ENCODE data around the gene PBOV1.

The PBOV1 gene

DNA sequence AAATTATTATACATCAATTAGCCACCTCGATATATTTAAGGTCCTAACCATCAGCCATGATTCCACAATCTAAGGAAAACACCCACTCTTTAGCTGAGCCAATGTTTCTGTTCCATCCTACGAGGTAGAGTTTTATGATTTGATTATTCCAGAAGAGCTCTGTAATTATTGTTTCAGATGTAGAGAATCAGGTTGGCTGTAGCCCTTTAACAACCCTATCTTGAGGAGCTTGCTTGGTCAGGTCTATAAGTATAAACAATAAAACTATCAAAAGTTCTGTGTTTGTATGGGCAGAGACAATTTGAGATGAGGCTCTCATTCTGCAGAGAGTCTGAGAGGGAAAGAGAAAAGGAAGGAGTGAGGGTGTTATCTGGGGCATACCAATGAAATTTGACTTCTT lies at the start of gene PBOV1:
PBOV1 (minus strand) TSS at position 43 of the 400 bp plus-strand sequence. CDS start 96 bp downstream, outside the sequence.
- DNase-seq = no peak

DNA sequence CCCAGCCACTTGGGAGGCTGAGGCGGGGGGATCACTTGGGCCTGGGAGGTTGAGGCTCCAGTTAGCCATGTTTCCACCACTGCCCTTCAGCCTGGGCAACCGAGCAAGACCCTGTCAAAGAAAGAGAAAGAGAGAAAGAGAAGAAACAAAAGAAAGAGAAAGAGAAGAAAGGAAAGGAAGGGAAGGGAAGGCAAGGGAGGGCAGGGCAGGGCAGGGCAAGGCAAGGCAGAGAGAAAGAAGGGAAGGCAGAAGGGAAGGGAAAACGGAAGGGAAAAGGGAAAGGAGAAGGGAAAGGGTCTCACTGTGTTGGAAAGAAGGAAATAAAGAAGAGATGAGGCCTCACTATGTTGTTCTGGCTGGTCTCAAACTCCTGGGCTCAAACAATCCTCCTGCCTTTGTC lies 47.8 kb upstream of the PBOV1 start:
- no peak for DNase-seq

DNA sequence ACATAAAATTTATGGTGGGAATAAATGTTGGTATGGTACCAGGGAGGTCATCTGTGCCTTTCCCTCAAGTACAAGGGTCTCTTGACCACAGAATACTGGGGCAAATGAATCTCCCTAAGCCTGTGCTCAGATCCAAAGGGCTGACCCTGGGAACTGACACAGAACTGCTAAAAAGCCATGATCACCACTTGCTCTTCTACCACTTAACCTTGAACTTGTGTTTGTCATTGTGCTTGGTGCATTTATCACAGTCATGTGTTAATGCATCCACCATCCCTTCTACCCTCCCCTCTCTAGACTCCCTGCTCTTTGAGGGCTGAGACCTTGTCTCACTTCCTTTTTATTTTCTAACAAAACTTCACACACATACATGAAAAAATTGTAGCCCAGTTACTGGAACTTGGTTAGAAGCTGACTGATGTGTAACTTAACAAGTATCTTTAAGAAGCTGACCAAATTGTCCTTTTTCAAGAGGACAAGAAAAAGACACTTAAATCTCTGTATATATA lies 46.1 kb upstream of the PBOV1 start:
- DNase-seq = no peak

DNA sequence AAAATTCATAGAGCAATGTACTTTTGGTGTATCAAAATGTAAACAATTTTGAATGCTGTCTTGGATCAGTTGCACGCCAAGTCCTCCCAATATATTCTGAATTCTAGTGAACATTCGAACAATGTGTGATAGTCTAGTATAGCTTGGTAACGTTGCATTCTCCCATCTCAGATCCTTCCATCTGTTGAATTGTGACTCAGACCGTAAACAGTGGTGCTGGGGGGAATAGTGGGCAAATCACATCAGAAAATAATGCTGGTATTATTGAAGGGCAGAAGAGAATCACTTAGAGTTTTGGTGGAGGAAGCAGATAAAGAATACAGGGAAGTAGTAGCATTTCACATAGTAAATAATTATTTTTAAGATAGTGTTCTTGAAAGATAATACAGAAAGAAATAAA lies 45.7 kb upstream of the PBOV1 start:
- DNase-seq = no peak

DNA sequence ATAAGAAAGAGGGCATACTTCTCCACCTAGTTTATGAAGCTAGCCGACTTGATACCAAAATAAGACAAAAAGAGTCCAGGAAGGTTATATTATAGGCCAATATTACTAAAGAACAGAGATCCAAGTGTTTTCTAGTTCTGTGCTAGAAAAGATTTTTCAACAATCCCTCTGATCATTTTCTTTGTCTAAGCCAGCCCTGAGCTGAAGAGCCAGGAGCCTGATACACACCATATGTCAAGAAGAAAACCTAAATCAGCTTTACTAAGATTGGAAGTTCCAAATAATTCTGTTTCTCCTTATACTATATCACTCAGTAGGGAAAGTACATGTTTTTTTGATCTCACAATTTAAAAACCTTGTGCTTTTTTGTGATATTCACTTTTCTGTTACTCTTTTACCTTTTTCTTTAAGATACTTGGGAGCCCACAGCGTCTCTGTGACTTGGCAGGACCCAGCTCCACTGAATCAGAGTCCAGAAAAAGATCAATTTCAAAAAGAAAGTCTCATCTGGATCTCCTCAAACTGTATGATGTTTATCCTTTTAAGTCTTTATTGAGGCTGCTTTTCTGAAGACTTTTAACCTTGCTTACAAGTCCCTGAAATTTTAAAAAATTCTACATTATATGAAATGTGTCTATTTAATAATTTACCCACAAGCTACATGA lies 43.0 kb upstream of the PBOV1 start:
- DNase-seq = no peak

DNA sequence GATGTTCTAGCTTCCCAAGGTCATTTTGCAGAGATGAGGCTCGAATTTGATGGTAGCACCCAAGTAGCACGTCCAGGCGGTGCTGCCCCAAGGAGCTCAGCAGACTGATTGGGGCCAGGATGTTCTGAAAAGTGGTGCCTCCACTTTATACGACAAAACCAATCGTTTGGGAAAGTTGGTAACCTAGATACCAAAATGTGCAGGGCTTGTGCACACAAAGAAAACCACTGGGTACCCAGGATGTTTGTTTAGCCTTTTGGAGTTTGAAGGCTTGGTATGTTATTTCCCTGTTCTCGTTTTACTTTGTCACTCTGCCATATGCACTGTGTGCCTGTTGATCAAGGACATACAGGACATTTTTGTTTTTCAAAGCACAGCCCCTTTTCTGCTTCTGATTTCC lies 40.7 kb upstream of the PBOV1 start:
- DNase-seq = no peak

DNA sequence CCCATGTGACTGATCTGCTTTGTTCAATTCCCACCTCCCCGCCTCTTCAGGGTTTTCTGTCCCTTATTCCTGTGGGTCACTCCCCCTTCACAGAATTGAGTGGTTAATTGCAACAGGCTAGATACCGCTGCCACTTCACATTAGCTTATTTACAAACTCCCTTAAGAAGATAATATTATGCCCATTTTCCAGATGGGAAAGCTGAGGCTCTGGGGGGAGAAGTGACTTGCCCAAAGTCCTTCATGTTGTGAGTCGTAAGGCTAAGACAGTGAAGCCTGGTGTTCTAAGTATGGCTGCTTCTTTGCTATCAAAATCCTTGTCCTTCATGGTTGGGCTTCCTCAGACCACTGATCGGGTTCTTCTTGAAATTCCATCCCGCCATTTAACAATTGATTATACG lies 39.9 kb upstream of the PBOV1 start:
- no peak for DNase-seq

DNA sequence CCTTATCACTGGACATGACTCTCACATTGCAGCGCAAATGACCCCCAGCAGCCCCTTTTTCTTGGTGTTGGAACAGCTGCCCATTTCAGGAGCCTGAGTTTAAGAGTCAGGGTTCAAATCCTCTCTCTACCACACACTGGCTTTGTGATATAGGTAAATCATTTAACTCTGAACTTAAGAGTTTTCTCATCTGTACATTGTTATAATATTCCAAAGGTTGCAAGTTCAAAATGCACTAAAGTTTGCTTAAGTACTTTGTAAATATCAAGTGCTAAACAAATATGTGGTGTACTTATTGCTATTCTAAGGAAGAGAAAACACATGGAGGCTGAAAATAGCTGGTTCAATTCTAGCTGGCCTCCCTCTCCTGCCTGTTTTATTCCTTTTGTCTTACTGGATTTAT lies 39.3 kb upstream of the PBOV1 start:
- no peak for DNase-seq

DNA sequence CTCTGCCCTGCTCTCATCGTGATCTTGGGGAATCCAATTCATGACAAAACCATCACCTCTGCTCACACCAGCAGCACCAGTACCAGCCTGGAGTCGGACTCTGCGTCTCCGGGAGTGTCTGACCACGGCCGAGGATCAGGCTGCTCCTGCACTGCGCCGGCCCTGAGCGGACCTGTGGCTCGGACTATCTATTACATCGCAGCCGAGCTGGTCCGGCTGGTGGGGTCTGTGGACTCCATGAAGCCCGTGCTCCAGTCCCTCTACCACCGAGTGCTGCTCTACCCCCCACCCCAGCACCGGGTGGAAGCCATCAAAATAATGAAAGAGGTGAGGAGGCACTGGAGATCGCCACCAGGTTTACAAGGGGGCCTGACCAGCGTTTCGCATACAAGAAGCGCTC lies 37.2 kb upstream of the PBOV1 start:
- DNase-seq = no peak

DNA sequence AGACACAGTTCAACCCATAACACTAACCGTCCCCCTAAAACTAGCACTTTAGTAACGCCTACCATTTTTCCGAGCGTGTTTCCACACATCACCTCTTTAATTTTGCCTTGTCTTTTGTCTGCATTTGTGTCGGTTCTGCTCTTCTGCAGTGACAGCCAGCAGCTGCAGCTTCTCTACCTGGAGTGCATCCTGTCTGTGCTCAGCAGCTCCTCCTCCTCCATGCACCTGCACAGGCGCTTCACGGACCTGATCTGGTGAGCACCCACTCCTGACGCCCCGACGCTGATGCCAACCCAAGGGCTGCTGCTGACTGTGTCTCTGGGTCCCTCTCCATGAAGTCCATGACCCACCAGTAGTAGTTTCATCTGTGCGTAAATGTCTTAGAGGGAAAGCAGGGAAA lies 35.4 kb upstream of the PBOV1 start:
- DNase-seq = no peak

DNA sequence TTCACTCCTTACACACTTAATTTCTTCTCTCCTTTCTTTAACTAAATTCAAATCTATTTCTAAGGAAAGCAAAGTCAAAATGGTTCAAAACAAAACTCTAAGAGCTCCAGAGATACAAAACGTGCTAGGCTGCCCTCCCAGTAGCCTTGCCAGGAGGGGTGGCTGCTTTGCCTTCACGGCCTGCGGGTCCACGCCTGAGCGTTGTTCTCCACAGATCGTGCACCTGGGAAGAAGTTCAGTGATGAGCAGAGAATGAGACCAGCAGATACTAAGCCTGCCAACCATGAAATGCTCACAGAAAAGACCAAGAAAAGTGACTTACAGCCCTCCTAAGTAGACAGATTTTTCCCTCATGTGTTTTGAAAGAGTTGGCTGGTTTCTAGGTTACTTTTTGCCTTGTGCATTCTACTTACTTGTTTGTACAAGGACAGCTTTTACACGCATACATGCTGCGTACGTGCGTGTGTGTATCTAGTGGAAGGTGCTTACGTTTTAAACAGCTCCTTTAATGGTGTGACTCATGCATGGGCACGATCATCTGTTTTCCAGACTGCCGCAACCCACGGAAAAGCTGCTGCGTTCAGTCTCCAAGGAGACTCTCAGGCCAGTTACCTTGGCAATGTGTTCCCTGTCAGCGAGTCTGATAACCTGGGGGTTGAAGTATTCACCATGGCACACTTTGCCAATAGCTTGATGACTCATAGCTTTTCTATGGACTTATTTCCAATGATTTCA lies 32.4 kb upstream of the PBOV1 start:
- DNase-seq = no peak

DNA sequence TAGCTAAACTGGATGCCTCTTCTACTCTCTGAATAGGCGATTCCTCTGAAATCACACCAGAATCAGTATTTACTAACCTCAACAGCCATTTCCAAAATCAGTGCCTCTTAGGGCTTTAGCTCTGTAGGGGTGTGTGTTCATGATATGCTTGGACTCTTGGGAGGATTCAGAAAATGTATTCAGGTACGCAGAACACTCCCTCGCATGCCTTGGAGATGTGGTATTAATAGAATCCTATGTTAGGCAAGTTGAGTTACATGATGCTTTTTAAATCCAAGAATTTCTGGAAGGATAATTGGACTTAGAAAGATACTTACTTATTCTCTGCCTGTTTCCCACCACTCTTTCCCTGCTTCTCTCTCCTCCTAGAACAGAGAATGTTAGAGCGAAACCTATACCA lies 31.8 kb upstream of the PBOV1 start:
- no peak for DNase-seq

DNA sequence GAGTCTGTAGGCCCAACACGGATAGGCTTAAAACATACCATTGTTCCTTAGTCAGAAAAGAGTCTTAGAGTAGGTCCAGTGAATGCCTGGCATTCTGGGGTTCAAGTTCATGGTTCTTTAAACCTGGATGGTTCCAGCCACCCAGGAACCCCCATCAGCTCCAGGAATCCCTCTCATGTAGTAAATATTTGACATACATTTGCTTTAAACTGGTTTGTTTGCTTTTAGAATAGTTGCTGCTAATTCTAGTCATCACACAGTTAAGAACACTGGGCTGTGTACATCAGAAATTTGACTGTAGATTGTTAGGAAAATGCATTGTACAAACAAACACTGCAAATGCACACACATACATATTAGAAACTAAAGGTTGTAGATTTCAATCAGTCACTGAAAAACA lies 30.6 kb upstream of the PBOV1 start:
- DNase-seq = no peak

DNA sequence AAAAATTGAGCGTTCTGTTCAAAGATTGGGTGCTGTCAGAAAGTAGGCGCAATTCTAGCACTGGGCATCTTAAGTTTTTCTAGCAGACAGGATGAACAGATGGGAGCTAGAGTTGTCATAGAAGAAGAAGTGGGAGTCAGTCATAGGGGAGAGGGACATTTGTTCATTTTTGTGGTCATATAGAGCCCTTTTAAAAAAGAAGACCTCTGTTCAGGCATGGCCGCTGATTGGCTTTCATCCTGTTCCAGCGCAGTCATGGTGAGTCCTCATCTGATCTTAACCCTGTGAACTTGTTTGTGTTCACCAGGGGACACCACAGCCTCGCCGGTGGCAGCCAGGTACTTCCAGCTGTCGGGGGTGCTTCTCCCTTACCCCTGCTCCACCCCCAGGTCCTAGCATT lies 29.7 kb upstream of the PBOV1 start:
- DNase-seq = no peak

DNA sequence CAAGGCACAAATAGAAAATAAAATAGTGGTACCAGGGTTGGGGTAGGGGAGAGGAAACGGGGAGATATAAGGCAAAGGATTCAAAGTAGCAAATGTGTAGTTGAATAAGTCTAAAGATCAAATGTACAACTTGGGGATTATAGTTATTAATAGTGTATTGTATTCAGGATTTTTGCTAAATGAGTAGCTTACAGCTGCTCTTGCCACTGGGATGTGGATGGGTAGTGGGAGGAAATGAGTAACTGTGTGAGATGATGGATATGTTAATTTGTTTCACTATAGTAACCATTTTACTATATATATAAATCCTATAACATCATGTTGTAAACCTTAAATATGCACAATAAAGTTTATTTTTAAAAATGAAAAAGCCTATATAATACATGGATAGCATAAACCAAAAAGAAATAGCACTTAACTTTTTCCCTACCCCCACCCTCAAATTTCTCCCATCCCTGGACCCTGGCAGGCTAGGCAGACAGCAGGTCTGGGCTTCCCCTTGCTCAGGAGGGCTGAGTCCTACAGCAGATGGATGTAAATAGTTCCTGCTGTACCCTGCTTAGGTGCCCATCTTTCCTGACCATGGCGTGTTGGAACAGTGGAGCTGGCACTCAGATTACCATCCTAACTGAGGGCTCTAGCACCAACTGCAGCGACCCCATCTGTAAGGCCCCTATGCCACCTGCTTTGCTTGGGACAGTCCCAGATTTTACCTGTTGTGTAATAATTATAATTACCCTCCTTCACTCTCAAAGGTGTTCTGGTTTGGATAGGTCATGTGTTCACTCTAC lies 28.6 kb upstream of the PBOV1 start:
- DNase-seq = no peak

DNA sequence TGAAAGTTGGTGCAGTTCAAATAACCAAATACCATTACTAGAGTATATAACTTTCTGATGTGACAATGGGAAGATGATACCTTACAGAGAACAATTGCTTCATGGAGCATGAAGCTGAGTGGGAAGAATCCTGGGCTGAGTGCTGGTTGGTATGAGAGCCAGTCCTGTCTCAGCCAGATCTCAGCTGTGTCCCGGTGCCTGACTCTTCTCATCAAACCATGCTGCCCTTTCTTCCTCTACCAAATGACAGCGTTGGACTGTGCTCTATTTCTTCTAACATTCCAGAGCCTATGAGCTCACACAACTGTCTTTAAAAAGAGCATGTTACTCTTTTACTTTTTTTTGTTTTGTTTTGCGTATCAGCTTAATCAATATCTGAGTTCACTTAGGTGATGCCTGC lies 27.5 kb upstream of the PBOV1 start:
- DNase-seq = no peak

DNA sequence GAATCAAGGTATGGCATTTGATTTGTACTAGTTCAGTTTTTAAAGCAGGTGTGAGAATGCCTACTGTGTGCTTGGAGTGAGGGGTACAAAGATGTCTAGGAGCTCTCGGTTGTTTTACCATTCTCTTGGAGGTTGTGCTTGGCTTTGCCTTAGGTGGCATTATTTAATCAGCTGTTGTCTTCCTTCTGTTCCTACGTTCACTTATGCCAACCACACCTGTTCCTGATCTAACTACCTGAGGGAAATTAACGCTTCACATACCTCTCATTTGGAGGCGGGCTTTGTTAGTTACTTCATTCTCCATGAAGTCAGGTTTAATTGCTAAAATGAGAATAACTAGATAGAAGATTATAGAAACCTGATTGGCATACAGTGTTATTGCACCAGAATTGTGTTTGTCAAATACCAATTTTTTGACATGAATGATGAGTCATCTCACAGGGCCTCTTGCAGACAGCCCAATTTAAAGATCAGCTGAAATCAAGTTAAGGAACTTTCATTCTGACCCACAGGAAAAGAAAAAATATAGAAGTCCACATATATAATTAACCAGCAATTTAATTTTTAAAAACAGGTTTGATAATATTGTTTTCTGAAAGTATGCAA lies 24.8 kb upstream of the PBOV1 start:
- DNase-seq = no peak

DNA sequence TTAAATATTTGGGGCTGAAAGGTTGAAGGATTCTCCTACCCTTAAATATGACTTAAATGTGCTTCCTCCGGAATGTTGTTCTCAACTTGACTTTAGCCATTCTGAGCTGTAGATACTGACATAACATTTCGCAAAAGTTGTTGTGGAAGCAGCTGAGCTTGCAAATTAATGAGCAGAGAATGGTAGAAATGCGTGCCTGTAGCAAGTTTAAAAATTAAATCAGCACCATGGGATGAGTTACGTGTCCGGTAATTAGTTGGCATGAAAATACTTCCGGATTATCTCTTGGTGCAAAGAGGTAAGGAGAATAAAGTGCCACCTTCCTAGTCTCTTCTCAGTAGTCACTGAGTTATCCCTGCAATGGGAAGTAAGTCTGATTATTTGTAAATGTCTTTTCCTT lies 23.6 kb upstream of the PBOV1 start:
- DNase-seq = no peak

DNA sequence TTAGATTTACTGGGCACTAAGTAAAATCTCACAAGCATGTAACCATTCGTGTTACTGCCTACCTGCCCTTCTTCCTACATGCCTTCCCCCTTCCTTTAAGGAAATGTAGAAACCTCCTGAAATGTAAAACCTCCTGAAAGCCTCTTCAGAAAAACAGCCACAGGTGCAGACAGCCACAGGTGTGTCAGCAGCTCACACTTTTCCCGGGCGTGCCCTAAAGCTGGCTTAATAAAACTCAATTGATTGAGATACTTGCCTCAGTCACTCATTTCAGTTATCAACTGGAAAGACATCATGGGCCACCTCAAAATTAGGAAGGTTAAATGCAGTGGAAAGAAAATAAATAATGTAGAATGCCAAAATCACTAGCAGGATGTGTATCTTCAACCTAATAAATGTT lies 23.1 kb upstream of the PBOV1 start:
- DNase-seq = no peak

DNA sequence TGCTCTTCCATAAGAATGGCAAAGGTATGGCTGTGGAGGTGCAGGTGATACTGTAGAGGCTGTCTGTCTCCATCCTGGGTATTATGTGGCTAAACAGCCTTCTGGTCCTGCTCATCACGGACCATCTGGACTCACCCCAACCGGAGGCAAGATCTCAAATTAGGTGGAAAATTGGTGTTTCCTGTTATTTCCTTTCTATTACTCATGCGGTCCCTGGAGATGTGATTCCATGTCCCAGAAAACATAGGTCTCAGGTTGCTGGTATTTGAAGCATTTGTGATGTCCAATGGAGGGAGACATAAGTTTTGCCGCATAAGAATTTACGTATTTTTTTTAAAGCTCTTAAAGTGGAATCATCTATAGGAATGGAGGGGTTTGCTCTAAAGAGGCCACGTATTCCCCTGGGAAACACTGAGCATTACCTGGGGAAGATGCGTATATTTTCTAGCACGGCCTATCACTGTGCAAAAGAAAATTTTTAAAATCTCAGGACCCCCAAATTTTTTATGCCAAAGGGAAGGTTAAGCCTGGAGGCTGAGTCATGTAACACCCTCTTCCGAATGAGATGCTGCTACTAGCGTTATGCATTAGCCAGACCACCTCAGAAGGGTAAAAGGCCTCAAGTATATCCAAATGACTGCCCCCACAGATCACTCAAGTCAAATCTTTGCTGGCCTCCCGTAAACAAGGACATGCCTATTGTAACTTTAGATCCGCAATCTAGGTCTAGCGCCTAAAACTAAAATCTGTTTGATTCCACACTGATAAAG lies 22.4 kb upstream of the PBOV1 start:
- DNase-seq = no peak

DNA sequence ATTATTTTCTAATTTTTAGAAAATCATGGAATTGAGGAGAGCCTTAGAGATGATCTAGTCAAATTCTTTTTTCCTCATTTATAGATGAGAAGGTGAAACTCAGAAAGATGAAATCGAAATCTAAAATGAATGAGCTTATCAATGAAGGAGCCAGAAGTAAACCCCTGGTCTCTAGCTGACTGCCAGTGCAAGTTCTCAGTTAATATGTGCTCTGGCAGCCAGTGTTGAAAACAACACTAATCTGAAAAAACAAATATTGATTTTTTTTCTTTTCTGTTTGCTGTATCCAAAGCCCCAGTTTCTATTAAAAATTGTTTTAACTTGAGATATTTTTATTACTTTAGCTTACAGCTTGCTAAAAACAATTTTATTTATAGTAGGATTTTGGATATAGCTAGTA lies 21.5 kb upstream of the PBOV1 start:
- no peak for DNase-seq

DNA sequence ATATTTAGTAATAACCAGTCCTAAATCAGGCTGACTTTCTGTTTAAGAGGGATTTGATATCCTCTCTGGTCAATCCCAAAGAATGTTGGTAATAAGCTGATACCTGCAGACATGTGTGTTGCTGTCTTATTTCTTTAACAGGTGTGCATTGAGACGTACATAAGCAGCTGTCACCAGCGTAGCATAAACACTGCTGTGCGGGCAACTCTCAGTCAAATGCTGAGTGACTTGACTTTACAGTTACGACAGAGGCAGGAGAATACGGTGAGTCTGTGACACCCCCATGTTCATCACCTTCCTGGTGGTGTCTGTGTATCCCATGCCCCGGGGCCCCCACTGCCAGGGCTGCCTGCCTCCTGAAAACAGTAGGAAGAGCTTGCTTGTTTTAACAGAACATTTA lies 20.1 kb upstream of the PBOV1 start:
- DNase-seq = no peak

DNA sequence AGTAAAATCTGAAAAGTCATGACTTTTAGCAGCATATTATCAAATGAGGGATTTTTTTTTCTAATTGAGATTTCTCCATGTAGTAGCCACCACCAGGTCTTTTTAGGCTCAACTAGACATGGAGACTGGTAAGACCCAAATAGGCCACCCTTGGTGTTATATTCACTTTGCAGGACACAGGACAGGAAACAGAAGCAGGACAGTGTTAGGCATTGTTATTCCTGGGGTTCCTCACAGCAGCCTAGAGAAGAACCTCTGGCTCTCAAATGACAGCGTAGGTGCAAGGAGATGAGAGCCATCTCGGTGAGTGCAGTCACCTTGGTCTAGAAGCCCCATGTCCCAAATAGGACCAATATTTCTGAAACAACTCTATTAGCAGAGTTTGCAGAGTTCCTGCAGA lies 19.2 kb upstream of the PBOV1 start:
- DNase-seq = no peak
